ENCODE measurements around the gene SERPINA1.

Gene SERPINA1

GRCh38 chr14:94332587-94332986 lies 55.8 kb downstream of the SERPINA1 start:
- no peak for DNase-seq (ENCODE audit: insufficient read length, low spot score)
- TF ChIP-seq POLR2AphosphoS5 (IDR thresholded peaks at IDR 0.05; ENCODE audit: low read depth, low read length): no peak
- TF ChIP-seq SPI1 (IDR thresholded peaks at IDR 0.05; ENCODE audit: low read depth, low read length): no peak
- no peak for TF ChIP-seq PAX5 (IDR thresholded peaks at IDR 0.05; ENCODE audit: insufficient read depth, low read length, severe bottlenecking)
- TF ChIP-seq TAF1 (IDR thresholded peaks at IDR 0.05; ENCODE audit: low read depth, low read length): no peak
- no peak for TF ChIP-seq POU2F2 (IDR thresholded peaks at IDR 0.05; ENCODE audit: low read depth, low read length)
- TF ChIP-seq POLR2A (IDR thresholded peaks at IDR 0.05; ENCODE audit: low read depth, low read length): no peak
- no peak for FAIRE-seq

- FAIRE-seq (no peak), DNase-seq (ENCODE audit: insufficient read length, low spot score) (no peak)
- no peak for TF ChIP-seq POLR2AphosphoS5 (IDR thresholded peaks at IDR 0.05; ENCODE audit: low read depth, low read length)
- no peak for TF ChIP-seq TAF1 (IDR thresholded peaks at IDR 0.05; ENCODE audit: low read depth, low read length)
- TF ChIP-seq PAX5 (IDR thresholded peaks at IDR 0.05; ENCODE audit: insufficient read depth, low read length, severe bottlenecking): no peak
- TF ChIP-seq POLR2A (IDR thresholded peaks at IDR 0.05; ENCODE audit: low read depth, low read length): no peak
- no peak for TF ChIP-seq POU2F2 (IDR thresholded peaks at IDR 0.05; ENCODE audit: low read depth, low read length)
- TF ChIP-seq SPI1 (IDR thresholded peaks at IDR 0.05; ENCODE audit: low read depth, low read length): no peak
Observed at GRCh38 chr14:94332063-94332583, 56.3 kb downstream of the SERPINA1 start.

- DNase-seq (ENCODE audit: insufficient read length, low spot score): no peak
- FAIRE-seq: no peak
- TF ChIP-seq PAX5 (IDR thresholded peaks at IDR 0.05; ENCODE audit: insufficient read depth, low read length, severe bottlenecking) (no peak), TAF1 (IDR thresholded peaks at IDR 0.05; ENCODE audit: low read depth, low read length) (no peak), POLR2AphosphoS5 (IDR thresholded peaks at IDR 0.05; ENCODE audit: low read depth, low read length) (no peak), POLR2A (IDR thresholded peaks at IDR 0.05; ENCODE audit: low read depth, low read length) (no peak), SPI1 (IDR thresholded peaks at IDR 0.05; ENCODE audit: low read depth, low read length) (no peak), POU2F2 (IDR thresholded peaks at IDR 0.05; ENCODE audit: low read depth, low read length) (no peak)
Observed at GRCh38 chr14:94331462-94331861, 56.9 kb downstream of the SERPINA1 start.

- DNase-seq (ENCODE audit: insufficient read length, low spot score) (no peak), FAIRE-seq (no peak)
- no peak for TF ChIP-seq POU2F2 (IDR thresholded peaks at IDR 0.05; ENCODE audit: low read depth, low read length)
- TF ChIP-seq POLR2AphosphoS5 (IDR thresholded peaks at IDR 0.05; ENCODE audit: low read depth, low read length): no peak
Observed at GRCh38 chr14:94330857-94331256, 57.5 kb downstream of the SERPINA1 start.

- TF ChIP-seq SPI1 (IDR thresholded peaks at IDR 0.05; ENCODE audit: low read depth, low read length) (no peak), POU2F2 (IDR thresholded peaks at IDR 0.05; ENCODE audit: low read depth, low read length) (no peak), POLR2AphosphoS5 (IDR thresholded peaks at IDR 0.05; ENCODE audit: low read depth, low read length) (no peak), TAF1 (IDR thresholded peaks at IDR 0.05; ENCODE audit: low read depth, low read length) (no peak), POLR2A (IDR thresholded peaks at IDR 0.05; ENCODE audit: low read depth, low read length) (no peak), PAX5 (IDR thresholded peaks at IDR 0.05; ENCODE audit: insufficient read depth, low read length, severe bottlenecking) (no peak)
- no peak for FAIRE-seq
- DNase-seq (ENCODE audit: insufficient read length, low spot score): no peak
Observed at GRCh38 chr14:94330432-94330831, 58.0 kb downstream of the SERPINA1 start.

- FAIRE-seq (no peak), DNase-seq (ENCODE audit: insufficient read length, low spot score) (no peak)
- no peak for TF ChIP-seq POU2F2 (IDR thresholded peaks at IDR 0.05; ENCODE audit: low read depth, low read length)
- TF ChIP-seq PAX5 (IDR thresholded peaks at IDR 0.05; ENCODE audit: insufficient read depth, low read length, severe bottlenecking): no peak
- TF ChIP-seq POLR2AphosphoS5 (IDR thresholded peaks at IDR 0.05; ENCODE audit: low read depth, low read length): no peak
- TF ChIP-seq TAF1 (IDR thresholded peaks at IDR 0.05; ENCODE audit: low read depth, low read length): no peak
- no peak for TF ChIP-seq POLR2A (IDR thresholded peaks at IDR 0.05; ENCODE audit: low read depth, low read length)
- no peak for TF ChIP-seq SPI1 (IDR thresholded peaks at IDR 0.05; ENCODE audit: low read depth, low read length)
Observed at GRCh38 chr14:94329857-94330256, 58.5 kb downstream of the SERPINA1 start.

GRCh38 chr14:94328196-94328595 lies 60.2 kb downstream of the SERPINA1 start:
- DNase-seq (ENCODE audit: insufficient read length, low spot score) (no peak), FAIRE-seq (no peak)
- TF ChIP-seq PAX5 (IDR thresholded peaks at IDR 0.05; ENCODE audit: insufficient read depth, low read length, severe bottlenecking) (no peak), TAF1 (IDR thresholded peaks at IDR 0.05; ENCODE audit: low read depth, low read length) (no peak), SPI1 (IDR thresholded peaks at IDR 0.05; ENCODE audit: low read depth, low read length) (no peak), POLR2A (IDR thresholded peaks at IDR 0.05; ENCODE audit: low read depth, low read length) (no peak), POLR2AphosphoS5 (IDR thresholded peaks at IDR 0.05; ENCODE audit: low read depth, low read length) (no peak), POU2F2 (IDR thresholded peaks at IDR 0.05; ENCODE audit: low read depth, low read length) (no peak)
